ENCODE data around the gene C19orf12.
"Not testable (repeated sequence)": the region's sequence is repeated elsewhere in the genome, so short reads cannot be mapped to it uniquely, and the experiment has no call there.

C19orf12 gene

DNA sequence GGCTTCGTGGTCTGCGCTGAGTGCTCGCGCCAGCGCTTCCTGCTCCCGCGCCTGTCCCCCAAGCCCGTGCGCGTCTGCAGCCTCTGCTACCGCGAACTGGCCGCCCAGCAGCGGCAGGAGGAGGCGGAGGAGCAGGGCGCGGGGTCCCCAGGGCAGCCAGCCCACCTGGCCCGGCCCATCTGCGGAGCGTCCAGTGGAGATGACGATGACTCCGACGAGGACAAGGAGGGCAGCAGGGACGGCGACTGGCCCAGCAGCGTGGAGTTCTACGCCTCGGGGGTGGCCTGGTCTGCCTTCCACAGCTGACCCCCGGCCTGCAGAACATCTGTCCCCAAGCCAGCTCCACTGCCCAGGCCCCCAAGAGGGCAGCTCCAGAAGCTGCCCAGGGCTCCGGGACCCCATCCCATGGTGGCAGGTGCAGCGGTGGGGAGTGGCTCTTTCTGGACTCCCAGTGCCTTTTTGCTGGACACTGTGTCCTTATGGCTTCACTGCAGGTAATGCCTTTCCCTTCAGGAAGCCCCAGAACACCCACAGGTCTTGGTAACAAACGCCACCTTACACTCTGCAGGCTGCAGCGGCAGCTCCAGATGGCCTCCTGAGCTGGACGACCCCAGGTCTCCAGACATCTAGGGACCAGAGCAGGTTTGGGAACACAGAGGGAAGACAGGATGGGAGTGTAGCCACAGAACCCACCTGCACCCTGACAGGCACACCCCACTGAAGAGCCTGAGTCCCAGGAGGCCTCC lies 40.5 kb downstream of the C19orf12 start:
- H3K4me3 ChIP-seq (ENCODE audit: low read depth, low read length): no peak overlapping the region
- TF ChIP-seq, protein P1, sequence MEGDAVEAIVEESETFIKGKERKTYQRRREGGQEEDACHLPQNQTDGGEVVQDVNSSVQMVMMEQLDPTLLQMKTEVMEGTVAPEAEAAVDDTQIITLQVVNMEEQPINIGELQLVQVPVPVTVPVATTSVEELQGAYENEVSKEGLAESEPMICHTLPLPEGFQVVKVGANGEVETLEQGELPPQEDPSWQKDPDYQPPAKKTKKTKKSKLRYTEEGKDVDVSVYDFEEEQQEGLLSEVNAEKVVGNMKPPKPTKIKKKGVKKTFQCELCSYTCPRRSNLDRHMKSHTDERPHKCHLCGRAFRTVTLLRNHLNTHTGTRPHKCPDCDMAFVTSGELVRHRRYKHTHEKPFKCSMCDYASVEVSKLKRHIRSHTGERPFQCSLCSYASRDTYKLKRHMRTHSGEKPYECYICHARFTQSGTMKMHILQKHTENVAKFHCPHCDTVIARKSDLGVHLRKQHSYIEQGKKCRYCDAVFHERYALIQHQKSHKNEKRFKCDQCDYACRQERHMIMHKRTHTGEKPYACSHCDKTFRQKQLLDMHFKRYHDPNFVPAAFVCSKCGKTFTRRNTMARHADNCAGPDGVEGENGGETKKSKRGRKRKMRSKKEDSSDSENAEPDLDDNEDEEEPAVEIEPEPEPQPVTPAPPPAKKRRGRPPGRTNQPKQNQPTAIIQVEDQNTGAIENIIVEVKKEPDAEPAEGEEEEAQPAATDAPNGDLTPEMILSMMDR (IDR thresholded peaks at IDR 0.05; ENCODE audit: low read depth, low read length): no peak

DNA sequence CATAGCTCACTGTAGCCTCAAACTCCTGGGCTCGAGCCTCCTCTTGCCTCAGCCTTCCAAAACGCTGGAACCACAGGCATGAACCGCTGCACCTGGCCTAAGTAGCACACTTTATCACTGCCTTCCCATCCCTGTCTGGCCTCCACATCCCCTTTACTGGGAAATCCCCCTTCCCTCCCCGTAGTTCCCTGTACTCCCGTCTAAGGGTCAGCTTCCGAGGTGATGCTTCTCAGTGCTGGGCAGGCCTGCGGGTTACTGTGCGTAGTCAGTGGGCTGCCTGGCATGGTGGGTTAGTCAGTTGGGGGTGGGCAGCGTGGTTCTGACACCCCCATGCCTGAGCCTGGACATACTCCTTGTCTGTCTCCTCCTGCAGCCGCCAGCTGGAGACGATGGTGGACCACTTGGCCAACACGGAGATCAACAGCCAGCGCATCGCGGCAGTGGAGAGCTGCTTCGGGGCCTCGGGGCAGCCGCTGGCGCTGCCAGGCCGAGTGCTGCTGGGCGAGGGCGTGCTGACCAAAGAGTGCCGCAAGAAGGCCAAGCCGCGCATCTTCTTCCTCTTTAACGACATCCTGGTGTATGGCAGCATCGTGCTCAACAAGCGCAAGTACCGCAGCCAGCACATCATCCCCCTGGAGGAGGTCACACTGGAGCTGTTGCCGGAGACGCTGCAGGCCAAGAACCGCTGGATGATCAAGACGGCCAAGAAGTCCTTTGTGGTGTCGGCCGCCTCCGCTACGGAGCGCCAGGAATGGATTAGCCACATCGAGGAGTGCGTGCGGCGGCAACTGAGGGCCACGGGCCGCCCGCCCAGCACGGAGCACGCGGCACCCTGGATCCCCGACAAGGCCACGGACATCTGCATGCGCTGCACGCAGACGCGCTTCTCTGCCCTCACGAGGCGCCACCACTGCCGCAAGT lies 41.4 kb downstream of the C19orf12 start:
- TF ChIP-seq, protein P1 (IDR thresholded peaks at IDR 0.05; ENCODE audit: low read depth, low read length): no peak
- H3K4me3 ChIP-seq (ENCODE audit: low read depth, low read length): no peak overlapping the region

DNA sequence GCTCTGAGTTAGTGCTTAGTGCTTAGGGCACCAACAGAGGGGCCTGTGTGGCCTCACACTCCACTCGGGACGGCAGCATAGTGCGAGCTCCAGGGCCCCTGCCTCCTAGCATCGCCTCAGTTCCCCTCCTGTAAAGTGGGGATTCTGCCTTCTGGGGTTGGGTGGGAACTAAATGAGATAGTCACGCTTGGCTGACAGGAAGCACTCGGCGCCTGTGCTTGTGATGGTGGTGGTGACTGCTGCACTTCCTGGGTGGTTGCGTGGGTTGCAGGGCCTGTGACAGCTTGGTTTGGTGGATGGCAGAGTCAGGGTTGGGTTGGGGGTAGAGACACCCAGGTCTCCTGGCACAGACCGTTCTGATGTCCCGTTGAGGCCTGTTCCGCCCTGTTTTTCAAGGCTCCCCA lies 42.1 kb downstream of the C19orf12 start:
- TF ChIP-seq, protein P1 (IDR thresholded peaks at IDR 0.05; ENCODE audit: low read depth, low read length): no peak
- no peak overlapping the region for H3K4me3 ChIP-seq (ENCODE audit: low read depth, low read length)

DNA sequence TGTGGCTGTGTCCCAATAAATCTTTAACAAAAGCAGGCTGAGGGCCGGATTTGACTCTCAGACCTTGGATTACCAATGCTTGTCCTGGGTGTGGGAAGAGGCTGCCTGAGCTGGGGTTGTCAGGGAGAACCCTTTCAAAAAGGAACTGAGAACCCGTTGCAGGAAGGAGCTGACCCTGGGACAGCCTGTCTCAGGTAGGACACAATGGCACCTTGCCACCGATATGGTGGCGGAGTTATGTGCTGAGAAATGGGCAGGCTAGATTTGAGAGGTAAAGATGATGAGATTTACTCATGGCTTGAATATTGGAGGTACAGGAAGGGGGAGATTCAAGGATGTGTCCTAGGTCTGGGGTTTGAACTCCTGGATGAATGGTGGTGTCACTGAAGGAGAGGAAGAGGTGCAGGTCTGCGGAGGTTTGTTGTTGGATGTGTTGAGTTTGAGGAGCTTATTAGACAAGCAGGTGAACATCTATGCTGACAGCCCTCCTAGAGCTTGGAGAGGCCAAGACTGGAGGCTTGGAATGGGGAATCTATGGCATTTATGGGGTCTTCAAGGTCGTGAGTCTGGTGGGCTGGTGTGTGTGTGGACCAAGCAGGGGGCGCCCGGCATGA lies 42.6 kb downstream of the C19orf12 start:
- TF ChIP-seq, protein P1 (IDR thresholded peaks at IDR 0.05; ENCODE audit: low read depth, low read length): no peak

DNA sequence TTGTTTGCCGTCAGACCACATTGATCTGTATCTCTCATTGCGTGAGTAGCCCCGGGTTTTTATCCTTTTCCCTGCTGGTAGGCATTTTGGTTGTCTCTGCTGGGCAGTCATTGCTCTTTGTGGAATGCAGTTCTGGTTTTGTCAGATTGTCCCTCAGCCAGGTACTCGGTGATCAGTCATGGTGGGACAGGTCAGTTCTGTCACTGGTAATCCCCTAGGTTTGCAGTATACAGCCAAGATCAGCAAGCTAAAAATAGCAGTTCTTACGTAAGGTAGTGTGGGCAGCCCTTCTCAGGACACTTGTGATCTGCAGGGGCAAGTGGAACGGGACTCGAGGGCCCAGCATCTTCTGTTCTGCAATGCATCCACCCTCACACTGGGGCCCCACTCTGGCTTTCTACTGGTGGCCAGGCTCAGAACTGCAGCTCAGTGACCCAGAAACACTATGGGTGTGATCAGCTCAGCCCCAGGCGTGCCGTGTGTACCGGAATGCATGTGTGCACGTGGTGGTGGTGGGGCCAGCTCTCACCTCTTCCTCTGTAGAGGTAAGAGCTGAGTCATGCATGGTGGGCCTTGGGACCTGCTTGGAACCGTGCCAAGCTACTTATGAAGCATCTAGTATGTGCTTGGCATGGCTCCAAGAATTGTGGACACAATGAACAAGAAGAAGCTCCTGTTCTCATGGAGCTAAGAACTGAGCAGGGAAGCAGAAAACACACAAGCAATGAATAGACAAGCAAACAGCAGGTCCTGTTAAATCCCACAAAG lies 43.5 kb downstream of the C19orf12 start:
- TF ChIP-seq, protein P1 (IDR thresholded peaks at IDR 0.05; ENCODE audit: low read depth, low read length): no peak
- H3K4me3 ChIP-seq (ENCODE audit: low read depth, low read length): no peak overlapping the region

More for the DNA sequence above, 42.6 kb downstream of the C19orf12 start:
- no peak overlapping the region for H3K4me3 ChIP-seq (ENCODE audit: low read depth, low read length)

DNA sequence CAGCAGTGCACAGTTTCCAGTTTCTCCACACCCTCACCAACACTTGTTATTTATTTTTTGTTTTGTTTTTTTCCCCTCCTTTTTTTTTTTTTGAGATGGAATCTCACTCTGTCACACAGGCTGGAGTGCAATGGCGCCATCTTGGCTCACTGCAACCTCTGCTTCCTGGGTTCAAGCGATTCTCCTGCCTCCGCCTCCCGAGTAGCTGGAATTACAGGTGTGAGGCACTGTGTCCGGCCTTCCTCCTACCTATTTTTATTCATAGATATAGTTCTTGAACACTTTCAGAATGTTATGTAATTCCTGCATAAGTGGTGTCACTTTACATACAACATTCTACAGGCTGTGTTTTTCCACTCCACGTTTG lies 44.1 kb downstream of the C19orf12 start:
- H3K4me3 ChIP-seq (ENCODE audit: low read depth, low read length): not testable (repeated sequence)

DNA sequence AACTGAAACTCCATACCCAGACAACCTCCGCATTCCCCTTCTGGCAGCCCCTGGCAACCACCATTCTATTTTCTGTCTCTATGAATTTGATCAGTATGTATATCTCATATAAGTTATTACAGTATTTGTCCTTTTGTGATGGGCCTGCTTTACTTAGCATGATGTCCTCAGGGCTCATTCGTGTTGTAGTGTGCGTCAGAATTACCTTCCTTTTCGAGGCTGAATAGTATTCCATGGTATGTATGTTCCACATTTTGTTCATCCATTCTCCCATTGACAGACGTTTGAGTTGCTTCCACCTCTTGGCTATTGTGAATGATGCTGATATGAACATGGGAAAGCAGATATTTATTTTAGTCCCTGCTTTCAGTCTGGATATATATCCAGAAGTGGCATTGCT lies 44.8 kb downstream of the C19orf12 start:
- TF ChIP-seq, protein P1 (IDR thresholded peaks at IDR 0.05; ENCODE audit: low read depth, low read length): no peak
- H3K4me3 ChIP-seq (ENCODE audit: low read depth, low read length): no peak overlapping the region
